ENCODE results near the gene TMEM33.

The TMEM33 gene

DNA sequence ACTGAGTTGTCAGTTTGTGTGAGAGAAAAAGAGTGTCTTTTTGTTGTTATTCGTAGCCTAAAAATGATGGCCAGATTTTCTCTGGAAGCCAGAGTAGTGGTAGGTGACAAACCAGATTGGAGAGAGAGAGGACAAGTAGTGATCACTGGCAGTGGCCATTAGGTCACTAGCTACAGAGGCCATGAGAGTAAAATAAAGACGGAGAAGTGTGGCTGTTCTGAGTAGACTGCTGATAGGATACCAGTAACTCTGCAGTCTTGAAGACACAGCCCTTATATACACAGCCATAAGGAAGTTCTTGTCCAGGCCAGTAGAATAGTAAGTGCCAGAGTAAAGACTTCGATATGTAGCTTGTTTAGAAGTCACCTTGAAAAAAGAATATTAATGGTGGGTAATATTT lies 62.8 kb downstream of the TMEM33 start:
- no peak for DNase-seq (ENCODE audit: low spot score)

DNA sequence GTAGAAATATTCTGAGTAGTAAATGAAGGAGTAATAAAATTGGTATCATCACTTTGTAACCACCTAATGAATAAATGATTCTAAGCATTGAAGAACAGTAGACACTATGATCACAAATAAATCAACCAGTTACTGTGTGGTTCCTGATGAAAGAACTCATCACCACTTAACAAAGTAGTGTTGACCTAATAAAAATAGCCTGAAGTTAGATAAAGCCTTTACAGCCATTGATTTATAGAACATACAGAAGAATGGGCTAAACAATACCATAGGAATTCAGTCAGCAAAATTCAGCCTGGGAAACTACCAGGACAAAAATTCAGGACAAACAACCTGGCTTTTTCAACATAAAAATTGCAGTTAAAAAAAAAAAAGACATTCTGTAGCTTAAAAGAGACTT lies 64.1 kb downstream of the TMEM33 start:
- DNase-seq (ENCODE audit: low spot score) = no peak

- DNase-seq (ENCODE audit: low spot score) = no peak
Observed at GRCh38 chr4:42008011-42008786, 73.0 kb downstream of the TMEM33 start.
